Cerebellar cortex (tissue), 1 donor: ENCODE results near the gene DOLPP1.
"Not testable (repeated sequence)": the region's sequence is repeated elsewhere in the genome, so short reads cannot be mapped to it uniquely, and the experiment has no call there.

Experiments used
- DNase-seq: peaks from one replicate; pipeline ENCODE4 v3.0.0-alpha.2; 2015; ENCODE audit warnings: low spot score

DOLPP1 gene

GRCh38 chr9:129080601-129081387, at the start of gene DOLPP1:
Gene DOLPP1, plus strand, starts transcription at chr9:129081111. Its CDS starts 21 bp downstream, at chr9:129081132.
- peak; percentile 99 for DNase-seq

GRCh38 chr9:129031514-129031913, 49.4 kb upstream of the DOLPP1 start:
- no peak for DNase-seq

GRCh38 chr9:129032541-129033159, 48.3 kb upstream of the DOLPP1 start:
- DNase-seq = no peak

- no peak for DNase-seq
Measured at GRCh38 chr9:129033216-129033615, 47.7 kb upstream of the DOLPP1 start.

GRCh38 chr9:129035838-129036237, 45.1 kb upstream of the DOLPP1 start:
- DNase-seq = not testable (repeated sequence)

- peak; percentile 100 for DNase-seq
Measured at GRCh38 chr9:129036241-129036922, 44.5 kb upstream of the DOLPP1 start, which contains the start of gene MIGA2. Gene MIGA2, plus strand, starts transcription at chr9:129036626. Its CDS starts 3,969 bp downstream, at chr9:129040595.

GRCh38 chr9:129036923-129037766, 43.8 kb upstream of the DOLPP1 start:
- DNase-seq = no peak

- no peak for DNase-seq
Measured at GRCh38 chr9:129037767-129038098, 43.2 kb upstream of the DOLPP1 start.

GRCh38 chr9:129038109-129038852, 42.6 kb upstream of the DOLPP1 start:
- DNase-seq = no peak

- DNase-seq = no peak
Measured at GRCh38 chr9:129040113-129040643, 40.7 kb upstream of the DOLPP1 start.

- no peak for DNase-seq
Measured at GRCh38 chr9:129042016-129042415, 38.9 kb upstream of the DOLPP1 start.

GRCh38 chr9:129052592-129052991, 28.3 kb upstream of the DOLPP1 start:
- DNase-seq = peak; percentile 76

GRCh38 chr9:129053020-129053419, 27.9 kb upstream of the DOLPP1 start:
- no peak for DNase-seq

GRCh38 chr9:129054163-129054851, 26.6 kb upstream of the DOLPP1 start:
- no peak for DNase-seq

- DNase-seq = no peak
Measured at GRCh38 chr9:129058965-129059795, 21.7 kb upstream of the DOLPP1 start.

GRCh38 chr9:129059796-129060785, 20.8 kb upstream of the DOLPP1 start:
- no peak for DNase-seq

GRCh38 chr9:129060991-129061390, 19.9 kb upstream of the DOLPP1 start:
- no peak for DNase-seq

GRCh38 chr9:129063061-129063460, 17.9 kb upstream of the DOLPP1 start:
- no peak for DNase-seq
